Measurements from ENCODE around the gene FRMD8.

DNA sequence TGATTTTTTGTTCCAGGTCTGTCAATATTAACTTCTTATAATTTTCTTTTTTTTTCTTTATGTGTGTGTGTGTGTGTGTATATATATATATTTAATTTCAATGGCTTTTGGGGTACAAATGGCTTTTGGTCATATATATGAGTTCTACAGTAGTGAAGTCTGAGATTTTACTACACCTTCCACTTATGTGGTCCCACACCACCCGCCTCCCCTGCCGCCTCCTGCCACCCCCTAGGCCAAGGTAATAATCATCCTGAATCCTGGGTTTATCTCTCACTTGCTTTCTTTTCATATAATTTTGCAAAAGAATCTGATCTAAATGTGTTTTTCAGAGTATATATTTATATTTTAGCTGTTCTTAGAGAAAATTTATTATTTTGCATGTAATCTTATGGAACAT, 47.2 kb downstream of the FRMD8 start:
- TF ChIP-seq CTCF (conservative IDR thresholded peaks at IDR 0.05; ENCODE audit: low read depth in 2 of 2) (no peak), REST (IDR thresholded peaks at IDR 0.05; ENCODE audit: unreplicated experiment) (no peak), POLR2AphosphoS5 (IDR thresholded peaks at IDR 0.05; ENCODE audit: low read depth) (no peak), JUNB (IDR thresholded peaks at IDR 0.05; ENCODE audit: unreplicated experiment) (no peak), EZH2phosphoT487 (IDR thresholded peaks at IDR 0.05; ENCODE audit: unreplicated experiment) (no peak), EZH2 (IDR thresholded peaks at IDR 0.05; ENCODE audit: low read depth, unreplicated experiment) (no peak), CREB1 (CRISPR knock-in tag; IDR thresholded peaks at IDR 0.05; ENCODE audit: low read depth) (no peak), ETS1 (IDR thresholded peaks at IDR 0.05) (no peak), ZNF114 (CRISPR knock-in tag; IDR thresholded peaks at IDR 0.05) (no peak)
- TF ChIP-seq, protein P1, sequence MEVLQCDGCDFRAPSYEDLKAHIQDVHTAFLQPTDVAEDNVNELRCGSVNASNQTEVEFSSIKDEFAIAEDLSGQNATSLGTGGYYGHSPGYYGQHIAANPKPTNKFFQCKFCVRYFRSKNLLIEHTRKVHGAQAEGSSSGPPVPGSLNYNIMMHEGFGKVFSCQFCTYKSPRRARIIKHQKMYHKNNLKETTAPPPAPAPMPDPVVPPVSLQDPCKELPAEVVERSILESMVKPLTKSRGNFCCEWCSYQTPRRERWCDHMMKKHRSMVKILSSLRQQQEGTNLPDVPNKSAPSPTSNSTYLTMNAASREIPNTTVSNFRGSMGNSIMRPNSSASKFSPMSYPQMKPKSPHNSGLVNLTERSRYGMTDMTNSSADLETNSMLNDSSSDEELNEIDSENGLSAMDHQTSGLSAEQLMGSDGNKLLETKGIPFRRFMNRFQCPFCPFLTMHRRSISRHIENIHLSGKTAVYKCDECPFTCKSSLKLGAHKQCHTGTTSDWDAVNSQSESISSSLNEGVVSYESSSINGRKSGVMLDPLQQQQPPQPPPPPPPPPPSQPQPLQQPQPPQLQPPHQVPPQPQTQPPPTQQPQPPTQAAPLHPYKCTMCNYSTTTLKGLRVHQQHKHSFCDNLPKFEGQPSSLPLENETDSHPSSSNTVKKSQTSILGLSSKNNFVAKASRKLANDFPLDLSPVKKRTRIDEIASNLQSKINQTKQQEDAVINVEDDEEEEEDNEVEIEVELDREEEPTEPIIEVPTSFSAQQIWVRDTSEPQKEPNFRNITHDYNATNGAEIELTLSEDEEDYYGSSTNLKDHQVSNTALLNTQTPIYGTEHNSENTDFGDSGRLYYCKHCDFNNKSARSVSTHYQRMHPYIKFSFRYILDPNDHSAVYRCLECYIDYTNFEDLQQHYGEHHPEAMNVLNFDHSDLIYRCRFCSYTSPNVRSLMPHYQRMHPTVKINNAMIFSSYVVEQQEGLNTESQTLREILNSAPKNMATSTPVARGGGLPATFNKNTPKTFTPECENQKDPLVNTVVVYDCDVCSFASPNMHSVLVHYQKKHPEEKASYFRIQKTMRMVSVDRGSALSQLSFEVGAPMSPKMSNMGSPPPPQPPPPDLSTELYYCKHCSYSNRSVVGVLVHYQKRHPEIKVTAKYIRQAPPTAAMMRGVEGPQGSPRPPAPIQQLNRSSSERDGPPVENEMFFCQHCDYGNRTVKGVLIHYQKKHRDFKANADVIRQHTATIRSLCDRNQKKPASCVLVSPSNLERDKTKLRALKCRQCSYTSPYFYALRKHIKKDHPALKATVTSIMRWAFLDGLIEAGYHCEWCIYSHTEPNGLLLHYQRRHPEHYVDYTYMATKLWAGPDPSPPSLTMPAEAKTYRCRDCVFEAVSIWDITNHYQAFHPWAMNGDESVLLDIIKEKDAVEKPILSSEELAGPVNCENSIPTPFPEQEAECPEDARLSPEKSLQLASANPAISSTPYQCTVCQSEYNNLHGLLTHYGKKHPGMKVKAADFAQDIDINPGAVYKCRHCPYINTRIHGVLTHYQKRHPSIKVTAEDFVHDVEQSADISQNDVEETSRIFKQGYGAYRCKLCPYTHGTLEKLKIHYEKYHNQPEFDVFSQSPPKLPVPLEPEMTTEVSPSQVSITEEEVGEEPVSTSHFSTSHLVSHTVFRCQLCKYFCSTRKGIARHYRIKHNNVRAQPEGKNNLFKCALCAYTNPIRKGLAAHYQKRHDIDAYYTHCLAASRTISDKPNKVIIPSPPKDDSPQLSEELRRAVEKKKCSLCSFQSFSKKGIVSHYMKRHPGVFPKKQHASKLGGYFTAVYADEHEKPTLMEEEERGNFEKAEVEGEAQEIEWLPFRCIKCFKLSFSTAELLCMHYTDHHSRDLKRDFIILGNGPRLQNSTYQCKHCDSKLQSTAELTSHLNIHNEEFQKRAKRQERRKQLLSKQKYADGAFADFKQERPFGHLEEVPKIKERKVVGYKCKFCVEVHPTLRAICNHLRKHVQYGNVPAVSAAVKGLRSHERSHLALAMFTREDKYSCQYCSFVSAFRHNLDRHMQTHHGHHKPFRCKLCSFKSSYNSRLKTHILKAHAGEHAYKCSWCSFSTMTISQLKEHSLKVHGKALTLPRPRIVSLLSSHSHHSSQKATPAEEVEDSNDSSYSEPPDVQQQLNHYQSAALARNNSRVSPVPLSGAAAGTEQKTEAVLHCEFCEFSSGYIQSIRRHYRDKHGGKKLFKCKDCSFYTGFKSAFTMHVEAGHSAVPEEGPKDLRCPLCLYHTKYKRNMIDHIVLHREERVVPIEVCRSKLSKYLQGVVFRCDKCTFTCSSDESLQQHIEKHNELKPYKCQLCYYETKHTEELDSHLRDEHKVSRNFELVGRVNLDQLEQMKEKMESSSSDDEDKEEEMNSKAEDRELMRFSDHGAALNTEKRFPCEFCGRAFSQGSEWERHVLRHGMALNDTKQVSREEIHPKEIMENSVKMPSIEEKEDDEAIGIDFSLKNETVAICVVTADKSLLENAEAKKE (CRISPR knock-in tag; IDR thresholded peaks at IDR 0.05): no peak
